DOHH2 (cell line): ENCODE measurements around the gene P4HA2.

Experiments
- H3F3A ChIP-seq: fragments of 200-600 bp; sonication (generic), shearing (Covaris generic); 2 replicates; pipeline ENCODE4 v1.6.0; 2016; ENCODE audit warnings: antibody characterized with exemption, mild to moderate bottlenecking; ENCODE audit not compliant: control insufficient read depth, insufficient read depth
- H3K27ac ChIP-seq: fragments of 200-600 bp; sonication (generic); 2 replicates; pipeline ENCODE4 v1.5.1; 2014; ENCODE audit warnings: low read depth, mild to moderate bottlenecking, low read length, moderate library complexity
- H3K27me3 ChIP-seq: fragments of 200-600 bp; sonication (generic); 2 replicates; pipeline ENCODE4 v1.6.1; 2014; ENCODE audit warnings: mild to moderate bottlenecking, low read length, mixed read lengths; ENCODE audit not compliant: control insufficient read depth
- H3K36me3 ChIP-seq: fragments of 200-600 bp; sonication (generic); 2 replicates; pipeline ENCODE4 v1.6.1; 2014; ENCODE audit warnings: mild to moderate bottlenecking, low read length, moderate library complexity, mixed read lengths; ENCODE audit not compliant: control insufficient read depth
- H3K4me1 ChIP-seq: fragments of 200-600 bp; sonication (generic); 2 replicates; pipeline ENCODE4 v1.6.1; 2014; ENCODE audit warnings: mild to moderate bottlenecking, low read length, mixed read lengths; ENCODE audit not compliant: control insufficient read depth
- H3K4me2 ChIP-seq: fragments of 200-600 bp; sonication (generic); 2 replicates; pipeline ENCODE4 v1.6.0; 2014; ENCODE audit warnings: mild to moderate bottlenecking, low read length, moderate library complexity
- H3K4me3 ChIP-seq: fragments of 200-600 bp; sonication (generic); 2 replicates; pipeline ENCODE4 v1.5.1; 2014; ENCODE audit warnings: mild to moderate bottlenecking, low read length, mixed read lengths
- H3K79me2 ChIP-seq: fragments of 200-600 bp; sonication (generic); 2 replicates; pipeline ENCODE4 v1.6.1; 2014; ENCODE audit warnings: mild to moderate bottlenecking, low read length, mixed read lengths; ENCODE audit not compliant: control insufficient read depth
- H3K9me2 ChIP-seq: fragments of 200-600 bp; sonication (generic); replicated peaks from 2 replicates; pipeline ENCODE4 v1.6.1; 2014; ENCODE audit warnings: mild to moderate bottlenecking, low read length, mixed read lengths; ENCODE audit not compliant: control insufficient read depth
- H3K9me3 ChIP-seq: fragments of 200-600 bp; sonication (generic); 2 replicates; pipeline ENCODE4 v1.6.1; 2014; ENCODE audit warnings: antibody characterized with exemption, low read length, mixed read lengths; ENCODE audit not compliant: control insufficient read depth, insufficient read depth
- H4K20me1 ChIP-seq: fragments of 200-600 bp; sonication (generic); 2 replicates; pipeline ENCODE4 v1.6.0; 2014; ENCODE audit warnings: low read depth, mild to moderate bottlenecking, antibody characterized with exemption, low read length, moderate library complexity; ENCODE audit not compliant: control insufficient read depth, insufficient read depth
- EZH2phosphoT487 ChIP-seq: fragments of 200-600 bp; sonication (generic); IDR thresholded peaks from 2 replicates; pipeline ENCODE4 v1.6.1; 2017; ENCODE audit warnings: borderline replicate concordance, mild to moderate bottlenecking, antibody characterized with exemption, low read length, moderate library complexity, mixed read lengths
- TF ChIP-seq, protein P1 (sequence below): fragments of 200-600 bp; sonication (generic); IDR thresholded peaks from one replicate; pipeline ENCODE4 v1.5.1; 2014; ENCODE audit warnings: antibody characterized with exemption, mild to moderate bottlenecking, low read depth, low read length; ENCODE audit not compliant: poor library complexity, severe bottlenecking

Gene P4HA2

DNA sequence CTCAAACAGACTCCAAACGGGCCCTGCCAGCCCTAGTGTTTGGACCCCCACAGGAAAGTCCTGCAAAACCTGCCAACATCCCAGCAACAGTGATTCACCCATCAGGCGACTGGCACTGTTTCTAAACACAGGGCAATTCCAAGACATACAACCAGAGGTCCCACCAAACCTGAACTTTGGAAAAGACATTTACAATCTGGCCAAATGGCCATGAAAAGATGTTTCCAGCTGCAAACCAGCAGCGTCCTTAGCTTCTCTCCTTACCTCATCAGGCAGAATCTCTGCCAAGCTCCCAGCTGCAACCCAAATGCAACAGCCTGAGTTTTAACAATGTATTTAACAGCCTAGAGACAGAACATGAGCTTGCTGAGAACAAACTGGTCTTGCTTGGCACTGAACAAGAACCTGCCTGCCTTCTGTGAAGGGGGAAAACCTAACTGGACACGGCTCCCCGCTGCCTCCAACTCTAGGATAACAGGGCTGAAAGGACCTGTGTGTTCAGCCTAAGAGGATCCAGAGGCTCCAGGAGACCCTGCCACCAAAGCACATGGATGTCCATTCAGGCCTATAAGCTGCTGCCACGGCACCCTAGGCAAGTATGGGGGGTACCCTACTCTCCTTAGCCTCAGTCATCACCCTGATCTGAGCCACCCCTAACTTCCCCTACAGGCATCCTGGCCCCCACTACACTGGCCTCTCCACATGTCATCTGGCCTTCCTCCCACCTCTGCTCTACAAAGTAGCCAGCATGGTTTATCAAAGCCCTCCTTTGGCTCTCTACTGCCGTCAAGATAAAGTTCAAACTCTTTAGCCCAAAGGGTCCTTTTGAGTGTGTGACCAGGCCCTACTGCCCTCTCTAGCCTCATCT is 5.6 kb downstream of the P4HA2 start:
- Histone ChIP-seq H3K27ac (no peak overlapping the region), H3F3A (no peaks in the 10 kb centered on the region), H3K4me2 (no peak overlapping the region), H3K36me3 (no peaks in the 10 kb centered on the region), H3K9me3 (no peaks in the 10 kb centered on the region), H3K9me2 (no peaks in the 10 kb centered on the region), H3K79me2 (no peaks in the 10 kb centered on the region), H4K20me1 (no peaks in the 10 kb centered on the region), H3K27me3 (peaks cover 7% of the 10 kb centered on the region), H3K4me3 (no peak overlapping the region), H3K4me1 (no peaks in the 10 kb centered on the region)
- no peak for TF ChIP-seq EZH2phosphoT487
- TF ChIP-seq, protein P1, sequence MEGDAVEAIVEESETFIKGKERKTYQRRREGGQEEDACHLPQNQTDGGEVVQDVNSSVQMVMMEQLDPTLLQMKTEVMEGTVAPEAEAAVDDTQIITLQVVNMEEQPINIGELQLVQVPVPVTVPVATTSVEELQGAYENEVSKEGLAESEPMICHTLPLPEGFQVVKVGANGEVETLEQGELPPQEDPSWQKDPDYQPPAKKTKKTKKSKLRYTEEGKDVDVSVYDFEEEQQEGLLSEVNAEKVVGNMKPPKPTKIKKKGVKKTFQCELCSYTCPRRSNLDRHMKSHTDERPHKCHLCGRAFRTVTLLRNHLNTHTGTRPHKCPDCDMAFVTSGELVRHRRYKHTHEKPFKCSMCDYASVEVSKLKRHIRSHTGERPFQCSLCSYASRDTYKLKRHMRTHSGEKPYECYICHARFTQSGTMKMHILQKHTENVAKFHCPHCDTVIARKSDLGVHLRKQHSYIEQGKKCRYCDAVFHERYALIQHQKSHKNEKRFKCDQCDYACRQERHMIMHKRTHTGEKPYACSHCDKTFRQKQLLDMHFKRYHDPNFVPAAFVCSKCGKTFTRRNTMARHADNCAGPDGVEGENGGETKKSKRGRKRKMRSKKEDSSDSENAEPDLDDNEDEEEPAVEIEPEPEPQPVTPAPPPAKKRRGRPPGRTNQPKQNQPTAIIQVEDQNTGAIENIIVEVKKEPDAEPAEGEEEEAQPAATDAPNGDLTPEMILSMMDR: no peak

DNA sequence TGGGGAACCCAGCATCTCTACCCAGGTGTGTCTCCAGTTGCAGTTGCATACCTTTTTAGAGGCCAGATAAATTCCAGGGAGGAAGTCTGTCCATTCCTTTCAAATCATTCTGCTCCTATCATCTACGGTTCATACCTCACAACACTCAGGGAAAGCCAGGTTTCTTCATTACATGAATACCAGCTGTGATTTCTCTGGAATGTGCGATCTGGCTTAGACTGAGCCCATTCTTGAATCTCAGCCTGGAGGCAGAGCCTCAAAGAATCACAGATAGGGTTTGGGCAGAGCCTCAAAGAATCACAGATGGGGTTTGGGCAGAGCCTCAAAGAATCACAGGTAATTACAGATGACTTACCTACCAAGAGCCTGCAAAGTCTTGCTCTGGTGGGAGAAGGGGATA is 7.2 kb downstream of the P4HA2 start:
- Histone ChIP-seq H3K4me1 (no peaks in the 10 kb centered on the region), H3K79me2 (no peaks in the 10 kb centered on the region), H3K27ac (no peak overlapping the region), H3K36me3 (no peaks in the 10 kb centered on the region), H3K9me2 (no peaks in the 10 kb centered on the region), H3K9me3 (no peaks in the 10 kb centered on the region), H3K4me2 (no peak overlapping the region), H3K27me3 (peaks cover 3% of the 10 kb centered on the region; the same call in 1 of the 2 replicates), H3F3A (no peaks in the 10 kb centered on the region), H3K4me3 (no peak overlapping the region), H4K20me1 (no peaks in the 10 kb centered on the region)
- no peak for TF ChIP-seq EZH2phosphoT487
- TF ChIP-seq, protein P1: no peak

DNA sequence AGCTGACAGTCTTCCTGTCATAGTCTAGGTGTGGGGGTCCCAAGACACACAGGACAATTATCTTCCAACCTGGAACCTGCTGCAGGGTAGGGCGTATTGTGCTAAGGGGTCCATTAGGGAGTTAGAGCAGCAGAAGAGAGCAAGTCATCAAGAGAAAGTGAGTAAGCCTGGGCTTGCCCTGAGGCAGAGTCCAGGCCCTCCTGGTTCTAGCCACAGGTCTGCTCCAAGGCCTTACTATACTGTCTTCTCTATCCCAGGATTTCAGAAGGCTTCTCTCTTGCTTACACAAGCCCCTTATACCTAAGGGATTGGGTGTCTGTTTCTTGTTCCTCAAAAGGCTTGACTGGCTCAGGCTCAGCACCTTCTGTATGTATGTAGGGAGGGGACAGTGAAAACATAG is 7.7 kb downstream of the P4HA2 start:
- no peaks in the 10 kb centered on the region for H3K79me2 ChIP-seq
- no peak for TF ChIP-seq EZH2phosphoT487
- TF ChIP-seq, protein P1: no peak
- H3K4me2 ChIP-seq: no peak overlapping the region
- H4K20me1 ChIP-seq: no peaks in the 10 kb centered on the region
- no peaks in the 10 kb centered on the region for H3K9me2 ChIP-seq
- H3K4me1 ChIP-seq: no peaks in the 10 kb centered on the region
- H3K27ac ChIP-seq: no peak overlapping the region
- no peaks in the 10 kb centered on the region for H3K9me3 ChIP-seq
- peaks cover 3% of the 10 kb centered on the region; the same call in 1 of the 2 replicates for H3K27me3 ChIP-seq
- no peaks in the 10 kb centered on the region for H3K36me3 ChIP-seq
- no peaks in the 10 kb centered on the region for H3F3A ChIP-seq
- no peak overlapping the region for H3K4me3 ChIP-seq
